Putamen (tissue), 1 donor: ENCODE measurements around the gene ZSCAN30.

Experiments
- DNase-seq: peaks from one replicate; pipeline ENCODE4 v3.0.0-alpha.2; 2016; ENCODE audit warnings: low spot score

ZSCAN30 gene

DNA sequence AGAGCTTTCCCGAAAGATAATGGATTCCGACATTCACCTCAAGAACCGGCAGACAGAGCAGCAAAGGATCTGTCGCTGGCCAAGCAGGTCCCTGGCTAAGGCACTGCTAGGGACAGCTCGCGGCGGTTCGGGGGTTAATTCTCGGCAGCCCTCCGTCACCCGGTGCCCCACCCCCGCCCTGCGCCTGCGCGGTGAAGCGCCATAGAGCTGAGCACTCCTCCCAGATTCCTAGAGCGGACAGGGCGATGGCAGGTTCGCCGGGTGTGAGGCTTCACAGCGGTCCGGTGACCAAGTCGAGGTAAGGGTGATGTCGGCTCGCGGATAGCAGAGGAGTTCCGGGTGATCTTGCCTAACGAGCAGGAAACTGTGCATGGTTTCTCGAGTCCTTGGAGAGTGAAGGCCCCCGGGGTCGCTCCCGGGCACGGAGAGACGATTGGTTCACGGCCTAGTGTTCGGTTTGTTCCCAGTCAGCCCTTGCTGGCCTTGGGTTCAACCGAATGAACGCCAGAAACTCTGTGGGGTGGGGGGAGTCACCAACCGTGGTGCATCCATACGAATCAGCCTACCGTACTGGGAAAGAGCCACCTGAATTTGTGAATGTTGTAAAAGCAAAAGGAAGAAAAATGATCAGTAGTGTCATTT, at the start of gene ZSCAN30:
Gene ZSCAN30, minus strand, starts transcription at position 136 of the 642 bp plus-strand sequence. CDS start 25,877 bp downstream, outside the sequence.
- peak; percentile 95 for DNase-seq

- no peak for DNase-seq
Measured at GRCh38 chr18:35337286-35337685, 47.3 kb upstream of the ZSCAN30 start.

DNA sequence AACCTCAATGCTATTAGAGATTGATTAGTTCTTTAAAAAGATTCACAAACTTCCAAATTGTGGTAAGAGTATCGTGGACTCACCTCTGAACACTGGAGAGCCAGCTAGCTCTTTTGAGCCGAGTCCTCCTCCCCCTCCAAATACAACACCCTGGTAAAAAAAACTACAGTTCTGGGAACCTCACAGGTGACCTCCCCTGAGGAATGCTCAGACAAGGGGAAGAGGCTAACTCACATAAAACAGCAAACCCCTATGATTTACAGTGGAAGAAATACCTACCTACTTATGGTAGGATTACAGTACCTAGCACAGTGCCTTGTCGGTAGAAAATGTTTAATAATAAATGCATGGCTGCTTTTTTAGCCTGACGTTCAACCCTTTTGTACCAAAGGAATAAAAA, 45.8 kb upstream of the ZSCAN30 start:
- no peak for DNase-seq

DNA sequence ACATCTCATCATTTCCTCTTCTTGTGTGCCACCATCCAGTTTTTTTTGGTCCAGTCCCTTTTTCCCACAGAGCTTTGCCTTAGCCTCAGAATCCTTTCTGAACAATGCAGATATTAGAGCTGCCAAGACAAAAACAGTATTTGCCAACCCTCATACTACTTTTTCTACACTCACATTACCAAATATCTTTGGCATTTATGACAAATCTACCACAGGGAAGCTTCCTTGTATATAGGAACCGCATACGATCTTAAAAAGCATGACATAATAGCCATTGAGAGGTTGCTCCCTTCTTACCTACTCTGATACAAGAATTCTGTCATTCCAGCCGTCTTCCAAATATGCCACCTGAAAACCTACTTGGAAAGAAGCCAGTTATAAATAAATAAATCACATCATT, 44.8 kb upstream of the ZSCAN30 start:
- DNase-seq = no peak

GRCh38 chr18:35334212-35334611, 44.2 kb upstream of the ZSCAN30 start:
- no peak for DNase-seq

DNA sequence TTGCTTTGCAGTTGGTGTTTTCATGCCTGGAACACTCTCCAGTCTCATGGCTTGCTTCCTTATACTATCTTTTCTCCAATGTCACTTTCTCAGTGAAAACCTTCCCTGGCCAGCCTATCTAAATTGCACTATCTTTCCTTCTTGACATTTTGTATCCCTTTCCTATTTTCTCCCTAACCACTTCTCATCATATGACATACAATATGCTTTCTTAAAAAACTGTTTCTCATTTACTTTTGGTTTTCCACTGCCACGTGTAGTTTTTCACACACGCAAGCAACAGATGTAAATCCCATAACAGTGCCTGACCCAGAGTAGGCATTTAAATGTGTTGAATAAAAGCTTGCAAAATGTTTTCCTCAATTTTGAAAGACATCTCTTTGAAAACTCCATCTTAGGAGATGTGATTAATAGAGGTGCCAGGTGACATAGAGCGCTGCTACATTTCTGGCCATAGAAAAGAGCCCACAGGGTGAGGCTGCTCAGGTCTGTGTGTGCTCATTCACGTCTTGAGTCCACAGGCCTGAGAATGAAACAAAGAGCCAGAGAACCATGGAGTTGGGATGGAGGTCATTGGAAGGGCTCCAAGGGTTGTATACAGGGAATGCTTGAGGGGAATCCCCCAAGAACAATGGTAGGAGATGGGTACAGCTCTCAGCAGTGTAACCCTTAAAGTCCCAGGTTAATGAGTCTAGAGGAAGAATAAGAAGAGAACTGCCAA, 41.5 kb upstream of the ZSCAN30 start:
- DNase-seq = no peak

DNA sequence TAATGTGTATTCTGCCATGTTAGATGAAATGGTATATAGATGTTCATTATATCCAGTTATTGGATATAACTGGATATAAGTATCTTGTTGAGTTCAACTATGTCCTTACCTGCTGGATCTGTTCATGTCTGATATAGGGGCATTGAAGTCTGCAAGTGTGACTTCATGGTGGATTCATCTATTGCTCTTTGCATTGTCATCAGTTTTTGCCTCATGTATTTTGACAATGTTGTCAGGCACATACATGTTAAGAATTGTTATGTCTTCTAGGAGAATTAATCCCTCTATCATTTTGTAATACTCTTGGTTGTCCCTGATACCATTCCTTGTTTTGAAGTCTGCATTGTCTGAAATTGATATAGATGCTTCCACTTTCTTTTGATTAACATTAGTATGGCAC, 38.8 kb upstream of the ZSCAN30 start:
- no peak for DNase-seq

DNA sequence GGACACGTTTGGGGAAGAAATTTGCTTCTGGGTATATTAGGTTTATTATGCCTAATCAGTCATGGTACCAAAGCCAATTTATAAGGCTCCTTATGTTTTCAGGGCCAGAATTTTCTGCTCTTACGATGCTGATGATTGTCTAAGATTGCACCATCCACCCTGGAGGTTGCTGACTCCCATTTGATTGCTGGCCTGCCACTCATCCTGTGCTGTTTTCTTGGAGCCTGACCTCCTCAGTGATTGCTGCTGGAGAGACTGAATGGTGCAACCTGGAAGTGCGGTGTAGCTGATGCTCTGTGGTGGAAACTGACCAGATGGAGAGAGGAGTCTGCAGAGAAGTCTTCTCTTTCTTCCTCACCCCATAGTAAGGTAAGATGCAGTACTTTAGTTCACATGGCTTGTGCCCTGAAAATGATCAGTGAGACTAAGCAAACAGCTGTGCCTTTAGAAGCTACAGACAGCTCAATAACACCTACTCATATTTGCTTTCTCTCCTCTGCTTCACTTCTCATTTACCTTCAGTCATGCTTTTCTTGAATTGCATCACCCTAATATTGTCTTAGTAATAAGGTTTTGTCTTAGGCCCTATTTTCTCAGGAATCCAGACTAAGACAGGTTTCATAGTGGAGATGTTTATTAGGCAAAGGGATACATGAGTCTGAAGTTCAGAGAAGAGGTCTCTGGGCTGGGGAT, 36.8 kb upstream of the ZSCAN30 start:
- no peak for DNase-seq

DNA sequence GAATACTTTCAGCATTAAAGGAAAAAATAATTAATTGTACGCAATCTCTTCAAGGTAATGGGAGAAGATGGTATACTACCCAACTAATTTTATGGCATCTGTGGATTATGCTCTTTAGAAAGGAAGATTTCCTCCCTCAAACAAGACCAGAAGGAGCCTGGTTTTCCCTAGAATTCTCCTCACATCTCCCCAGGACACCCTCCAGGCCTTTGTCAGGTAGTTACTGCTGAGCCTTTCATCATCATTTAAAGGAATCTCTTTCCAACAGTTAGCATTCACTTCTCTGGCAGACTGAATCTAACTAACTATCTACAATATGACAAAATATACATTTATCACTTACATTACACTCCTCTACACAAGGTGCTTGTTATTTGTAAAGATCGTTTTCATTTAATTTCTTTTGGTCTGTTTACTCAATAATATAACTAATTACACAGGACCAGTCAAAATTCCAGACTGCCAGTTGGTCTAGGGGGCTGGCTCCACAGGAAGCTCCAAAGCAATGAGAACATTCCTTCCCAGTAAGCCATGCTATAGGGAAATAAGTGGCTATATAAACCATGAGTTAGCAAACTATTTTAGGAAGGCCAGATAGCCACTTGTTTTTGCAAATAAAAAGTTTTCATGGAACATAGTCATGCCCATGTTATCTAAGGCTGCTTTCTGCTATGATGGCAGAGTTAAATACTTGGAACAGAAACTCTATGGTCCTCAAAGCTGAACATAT, 35.1 kb upstream of the ZSCAN30 start:
- no peak for DNase-seq

DNA sequence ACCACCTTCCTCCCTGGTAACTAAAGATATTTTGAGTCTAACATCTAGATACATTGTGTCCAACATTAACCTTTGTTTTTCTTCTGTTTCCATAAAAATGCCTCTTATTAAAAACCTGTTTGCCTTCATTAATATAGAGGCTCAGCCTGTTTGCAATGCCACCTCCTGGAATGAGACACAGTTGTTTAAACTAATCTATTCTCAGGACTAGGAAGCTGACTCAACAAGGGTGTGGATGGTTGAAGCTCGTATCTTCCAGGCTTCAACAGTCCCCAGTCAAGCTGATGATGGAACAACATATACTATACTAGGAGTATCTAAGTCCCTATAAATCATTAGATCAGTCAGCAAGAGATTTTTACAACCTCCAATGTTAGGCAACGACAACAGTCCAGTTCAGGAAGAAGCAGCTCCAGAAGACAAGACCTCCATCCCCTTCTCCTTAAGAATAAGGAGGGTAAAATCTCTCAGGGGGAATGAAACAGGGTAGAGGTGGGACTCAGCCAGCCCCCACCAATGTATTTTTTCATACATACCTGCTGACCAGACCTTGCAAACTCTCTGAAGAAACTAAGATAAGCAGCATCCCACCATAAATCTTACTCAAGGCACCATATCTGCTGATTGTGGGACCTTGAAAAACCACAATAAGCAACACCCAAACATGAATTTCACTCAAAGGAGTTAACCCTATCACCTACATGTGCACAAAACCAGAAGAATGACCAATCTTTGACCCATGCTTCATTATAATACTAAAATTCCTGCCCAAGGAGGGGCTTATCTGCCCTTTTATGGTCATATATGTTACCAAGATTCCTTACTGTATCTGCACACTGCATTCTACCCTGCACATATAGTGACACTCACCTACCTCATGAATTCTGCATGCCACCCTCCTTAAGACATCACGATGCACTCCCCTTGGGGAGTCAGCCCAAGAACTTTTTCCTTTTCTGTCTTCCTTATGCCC, 32.7 kb upstream of the ZSCAN30 start:
- no peak for DNase-seq

DNA sequence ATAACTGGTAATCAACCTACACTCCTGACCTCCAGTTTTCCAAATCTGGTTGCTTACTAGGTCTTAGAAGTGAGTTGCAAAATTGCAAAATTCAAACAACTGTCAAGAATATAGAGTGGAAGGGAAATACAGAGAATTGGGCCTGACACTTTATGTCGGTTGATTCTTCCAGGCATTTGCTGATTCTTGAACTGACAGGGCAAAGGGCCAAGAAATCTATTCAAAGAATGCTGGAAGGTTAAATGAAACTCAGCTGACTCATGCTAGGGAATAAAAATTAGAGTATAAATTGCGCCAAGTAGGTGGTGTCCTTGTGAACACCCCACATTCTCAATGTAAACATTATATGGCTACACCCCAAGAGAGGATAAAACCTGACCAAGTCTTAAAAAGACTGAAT, 21.5 kb upstream of the ZSCAN30 start:
- no peak for DNase-seq

DNA sequence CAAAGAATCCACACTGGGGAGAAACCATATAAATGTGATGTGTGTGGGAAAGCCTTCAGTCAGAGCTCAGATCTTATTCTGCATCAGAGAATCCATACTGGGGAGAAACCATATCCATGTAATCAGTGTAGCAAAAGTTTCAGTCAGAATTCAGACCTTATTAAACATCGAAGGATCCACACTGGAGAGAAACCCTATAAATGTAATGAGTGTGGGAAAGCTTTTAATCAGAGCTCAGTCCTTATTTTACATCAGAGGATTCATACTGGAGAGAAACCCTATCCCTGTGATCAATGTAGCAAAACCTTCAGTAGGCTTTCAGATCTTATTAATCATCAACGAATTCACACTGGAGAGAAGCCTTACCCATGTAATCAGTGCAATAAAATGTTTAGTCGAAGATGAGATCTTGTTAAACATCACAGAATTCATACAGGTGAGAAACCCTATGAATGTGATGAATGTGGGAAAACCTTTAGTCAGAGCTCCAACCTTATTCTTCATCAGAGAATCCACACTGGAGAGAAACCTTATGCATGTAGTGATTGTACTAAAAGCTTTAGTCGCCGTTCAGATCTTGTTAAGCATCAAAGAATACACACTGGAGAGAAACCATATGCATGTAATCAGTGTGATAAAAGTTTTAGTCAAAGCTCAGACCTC, 16.7 kb upstream of the ZSCAN30 start:
- DNase-seq = no peak

DNA sequence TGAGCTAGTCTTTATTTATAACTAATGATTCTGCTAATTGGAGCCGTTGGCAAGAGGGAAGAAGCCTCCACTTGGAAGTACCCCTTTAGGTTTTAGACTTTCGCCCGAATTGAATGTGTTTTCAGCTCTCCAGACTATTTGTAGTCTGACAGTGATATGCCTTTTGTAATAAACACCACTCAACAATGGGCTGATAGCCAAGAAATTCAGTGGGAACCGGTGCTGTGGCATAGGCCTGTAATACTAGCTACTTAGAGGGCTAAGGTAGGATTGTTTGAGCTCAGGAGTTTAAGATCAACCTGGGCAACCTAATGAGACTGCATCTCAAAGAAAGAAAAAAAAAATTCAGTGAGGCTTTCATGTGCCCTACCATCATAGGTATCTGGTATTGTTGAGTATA, 13.6 kb upstream of the ZSCAN30 start:
- DNase-seq = no peak

DNA sequence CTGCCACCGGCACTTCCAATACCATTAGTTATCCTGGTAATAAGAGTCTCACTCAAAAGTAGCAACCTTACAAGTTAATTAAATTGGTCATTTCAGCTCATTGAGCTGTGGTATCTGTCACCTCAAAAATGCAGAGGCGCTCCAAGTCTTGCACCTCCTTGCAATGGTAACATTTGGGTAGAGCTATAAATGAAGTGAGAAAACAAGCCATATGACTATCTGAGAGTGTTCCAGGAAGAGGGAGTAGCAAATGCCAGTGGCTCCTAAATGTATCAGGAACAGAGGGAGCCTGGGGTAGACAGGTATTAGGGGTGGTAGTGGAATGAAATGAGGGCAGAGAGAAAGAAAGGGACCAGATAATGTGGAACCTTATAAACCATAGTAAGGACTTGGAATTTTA, 6.0 kb upstream of the ZSCAN30 start:
- DNase-seq = no peak

DNA sequence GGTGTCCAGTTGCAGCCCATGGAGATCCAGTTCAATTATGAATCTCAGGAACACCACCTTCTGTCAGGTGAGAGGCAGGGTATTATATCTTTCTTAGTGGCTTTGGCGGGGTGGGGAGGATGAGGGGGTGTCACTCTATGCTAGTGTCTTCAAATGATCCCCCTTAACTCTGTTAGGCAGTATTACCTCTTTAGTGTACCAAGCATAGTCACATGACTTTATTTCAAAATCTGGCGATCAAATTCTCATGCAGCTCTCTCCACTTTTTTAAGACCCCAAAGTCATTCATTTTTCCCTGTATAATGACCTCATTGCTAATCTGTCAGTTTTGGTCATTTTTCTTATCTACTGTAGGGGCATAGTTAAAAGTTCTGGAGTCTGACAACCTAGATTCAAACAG, 1.1 kb upstream of the ZSCAN30 start:
- DNase-seq = no peak

- no peak for DNase-seq
Measured at GRCh38 chr18:35289727-35290093, 319 bp downstream of the ZSCAN30 start.

DNA sequence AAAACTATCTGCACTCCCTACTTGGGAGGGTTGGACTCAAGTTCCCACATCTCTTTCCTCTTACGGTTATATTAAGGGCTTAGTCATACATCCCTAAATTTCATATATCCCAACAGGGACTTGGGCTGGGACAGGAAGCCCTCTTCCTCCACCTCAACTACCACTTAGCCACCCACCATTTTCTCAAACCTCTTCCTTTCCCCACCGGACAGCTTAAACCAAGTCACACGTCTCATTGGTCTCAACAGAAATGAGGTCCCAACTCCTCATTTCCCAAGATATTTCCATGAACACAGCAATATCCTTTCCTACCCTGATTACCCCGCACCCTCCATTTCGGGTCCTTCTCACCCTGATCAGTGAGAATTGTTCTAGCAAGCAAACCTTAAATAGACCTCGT, 736 bp downstream of the ZSCAN30 start:
- DNase-seq = no peak

GRCh38 chr18:35284841-35285240, 5.2 kb downstream of the ZSCAN30 start:
- DNase-seq = no peak

- no peak for DNase-seq
Measured at GRCh38 chr18:35283923-35284794, 5.9 kb downstream of the ZSCAN30 start.

GRCh38 chr18:35282353-35282752, 7.7 kb downstream of the ZSCAN30 start:
- DNase-seq = no peak
